D341Med (cell line): ENCODE measurements around the gene AGPAT3.

Experiments
- DNase-seq: peaks from one replicate; pipeline ENCODE4 v3.0.0; 2012; ENCODE audit warnings: low spot score

AGPAT3 gene

DNA sequence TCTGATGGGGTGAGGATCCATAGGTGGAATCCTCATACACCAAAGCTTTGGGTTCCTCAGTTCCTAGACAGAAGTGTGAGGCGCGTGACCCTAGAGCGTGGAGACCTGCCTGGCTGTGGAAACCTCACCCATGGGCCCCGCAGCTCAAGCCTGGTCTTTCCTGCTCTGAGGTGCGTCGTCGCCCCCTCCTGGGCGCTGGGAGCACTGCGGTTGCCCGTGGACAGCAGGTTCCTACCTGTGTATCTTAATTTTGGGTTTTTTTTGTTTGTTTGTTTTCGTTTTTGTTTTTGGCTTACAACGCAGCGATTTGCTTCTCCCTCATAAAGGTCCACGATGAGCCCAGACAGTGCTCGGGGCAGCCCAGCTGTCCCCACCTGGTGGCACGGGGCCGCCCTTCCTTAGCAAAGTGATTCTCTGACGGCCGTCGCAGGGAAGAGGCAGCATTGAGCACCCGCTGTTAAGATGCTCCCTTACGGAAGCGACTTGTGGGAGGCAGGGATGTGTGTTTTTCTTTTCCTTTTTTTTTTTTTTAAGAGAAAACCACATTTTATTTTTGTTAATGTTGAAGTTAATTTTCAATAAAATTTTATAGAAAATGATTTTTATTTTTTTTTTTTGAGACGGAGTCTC lies 110.6 kb downstream of the AGPAT3 start:
- DNase-seq, result peak; percentile 90

DNA sequence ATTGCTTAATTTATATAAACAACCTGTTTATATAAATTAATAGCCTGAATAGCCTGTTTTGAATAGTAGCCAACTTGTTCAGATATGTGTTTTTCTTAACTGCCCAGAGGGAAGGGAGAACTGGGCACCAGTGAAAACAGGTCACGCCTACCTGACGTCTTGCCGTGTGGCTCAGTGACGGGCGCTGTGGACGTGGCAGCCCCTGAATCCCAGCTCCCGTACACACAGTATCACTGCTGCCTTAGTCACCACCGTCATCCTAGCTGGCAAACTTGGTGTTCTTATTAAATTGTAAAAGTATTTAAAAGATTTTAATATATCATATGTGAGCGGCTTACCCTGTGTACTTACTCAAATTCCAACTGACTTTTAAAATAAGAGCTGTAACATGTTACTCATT lies 111.6 kb downstream of the AGPAT3 start:
- peak; percentile 71 for DNase-seq

DNA sequence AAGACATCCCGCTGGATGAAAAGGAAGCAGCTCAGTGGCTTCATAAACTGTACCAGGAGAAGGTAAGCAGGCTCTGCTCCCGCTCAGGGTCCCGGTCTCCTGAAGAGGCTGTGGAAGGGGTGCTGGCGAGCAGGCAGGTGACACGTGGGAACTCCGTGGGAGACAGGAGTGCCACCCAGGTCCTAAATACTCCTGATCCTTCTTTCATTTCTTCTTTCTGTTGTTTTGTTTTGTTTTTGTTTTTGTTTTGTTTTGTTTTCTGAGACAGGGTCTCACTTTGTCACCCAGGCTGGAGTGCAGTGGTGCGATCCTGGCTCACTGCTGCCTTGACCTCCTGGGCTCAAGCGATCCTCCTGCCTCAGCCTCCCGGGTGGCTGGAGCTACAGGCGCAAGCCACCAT lies 113.0 kb downstream of the AGPAT3 start:
- no peak for DNase-seq

DNA sequence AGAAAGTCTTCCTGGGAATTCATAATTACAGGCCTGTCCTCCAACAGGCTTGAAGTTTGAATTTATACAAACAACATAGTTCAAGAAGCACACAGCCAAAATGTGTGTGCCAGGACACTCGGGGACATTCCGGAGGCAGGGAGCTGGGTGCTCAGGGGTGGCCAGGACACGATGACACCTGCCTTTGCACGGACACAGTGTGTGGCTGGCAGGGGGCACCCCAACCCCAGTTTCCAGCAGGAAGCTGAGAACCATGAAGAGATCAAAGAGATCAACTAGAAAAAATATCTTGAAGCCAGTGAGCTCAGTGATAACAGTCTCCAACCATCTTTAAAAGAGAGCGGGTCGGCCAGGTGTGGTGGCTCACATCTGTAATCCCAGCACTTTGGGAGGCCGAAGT lies 114.6 kb downstream of the AGPAT3 start:
- DNase-seq, result no peak

DNA sequence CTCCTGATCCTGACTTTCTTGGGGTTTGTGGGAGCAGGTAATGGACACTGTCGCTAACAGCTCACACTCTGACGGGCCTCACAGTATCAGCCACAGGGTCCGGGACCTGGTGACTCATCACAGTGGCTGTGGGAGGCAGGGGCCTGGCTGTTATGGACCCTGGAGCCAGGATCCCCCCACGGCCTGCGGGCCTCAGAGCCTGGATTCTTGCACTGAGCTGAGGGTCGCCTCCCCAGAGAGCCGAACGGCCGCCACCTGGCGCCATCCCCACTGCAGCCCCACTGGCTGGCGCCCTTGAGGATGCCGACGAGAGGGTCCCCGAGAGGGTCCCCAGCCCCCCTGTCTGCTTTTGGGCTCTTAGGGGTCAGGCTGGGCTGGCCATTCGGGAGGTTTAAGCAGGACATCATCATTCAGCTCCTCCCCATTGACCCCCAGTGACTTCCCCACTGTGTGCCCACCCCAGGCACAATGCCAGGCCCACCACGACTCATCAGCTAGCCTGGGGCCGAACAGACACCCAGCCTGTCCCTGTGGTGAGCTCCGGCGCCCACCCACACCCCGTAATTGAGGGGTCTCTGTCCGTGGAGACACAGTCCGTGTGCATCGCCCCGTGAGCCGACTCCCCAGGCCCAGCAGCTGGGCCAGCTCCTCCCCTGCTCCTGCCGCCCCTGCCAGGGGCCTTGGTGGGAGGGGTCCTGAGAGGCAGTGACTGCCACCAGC lies 116.3 kb downstream of the AGPAT3 start:
- DNase-seq, result no peak

DNA sequence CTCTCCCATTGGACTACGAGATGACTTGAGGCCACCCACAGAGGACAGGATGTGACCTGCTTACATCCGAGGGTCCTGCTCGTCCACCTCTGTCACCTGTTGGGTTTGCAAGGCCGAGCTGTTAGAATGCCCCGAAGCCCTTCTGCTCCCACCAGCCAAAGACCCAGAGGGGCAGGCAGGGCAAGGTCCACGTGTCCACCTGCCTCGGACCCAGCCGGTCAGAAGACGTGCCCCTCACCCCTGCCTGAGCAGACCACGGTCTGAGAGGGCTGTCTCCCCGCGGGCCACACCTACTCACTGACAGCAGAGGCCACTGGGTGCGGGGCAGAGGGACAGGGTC lies 116.8 kb downstream of the AGPAT3 start:
- no peak for DNase-seq

DNA sequence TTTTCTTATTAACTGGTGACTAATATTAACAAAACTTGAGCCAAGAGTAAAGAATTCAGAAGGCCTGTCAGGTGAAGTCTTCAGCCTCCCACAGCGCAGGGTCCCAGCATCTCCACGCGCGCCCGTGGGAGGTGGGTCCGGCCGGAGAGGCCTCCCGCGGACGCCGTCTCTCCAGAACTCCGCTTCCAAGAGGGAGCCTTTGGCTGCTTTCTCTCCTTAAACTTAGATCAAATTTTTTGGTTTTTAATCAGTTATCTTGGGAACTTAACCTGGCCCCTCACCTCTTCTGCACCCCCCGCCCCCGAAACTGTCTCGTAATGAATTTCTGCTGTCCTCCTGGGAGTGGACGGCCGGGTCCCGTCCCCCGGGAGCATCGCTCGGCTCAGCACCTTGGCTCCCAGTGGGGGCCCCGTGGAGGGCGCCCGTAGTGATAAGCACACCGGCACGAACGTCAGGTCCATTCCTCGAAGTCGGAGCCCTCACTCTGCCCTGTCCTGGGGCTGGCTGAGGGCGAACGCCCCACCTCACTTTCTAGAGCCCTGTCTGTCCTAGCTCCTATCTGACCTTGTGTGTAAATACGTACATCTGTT lies 117.6 kb downstream of the AGPAT3 start:
- DNase-seq, result no peak

DNA sequence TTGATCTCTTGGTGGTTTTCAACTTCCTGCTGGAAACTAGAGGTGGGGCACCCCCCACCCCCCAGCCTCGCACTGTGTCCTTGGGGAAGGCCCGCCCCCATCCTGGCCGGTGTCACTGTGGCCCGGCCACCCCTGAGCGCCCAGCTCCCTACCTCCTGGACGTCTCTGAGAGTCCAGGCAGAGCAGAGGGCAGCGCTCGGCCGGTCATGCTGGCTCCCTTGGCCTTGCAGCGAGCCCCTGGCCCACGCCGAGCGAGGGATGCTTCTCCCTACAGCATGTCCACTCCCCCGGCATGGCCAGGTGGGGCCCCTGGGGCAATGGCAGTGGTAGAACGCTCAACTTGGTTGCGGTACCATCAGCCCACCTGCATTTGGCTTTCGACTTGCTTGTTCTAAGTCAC lies 118.4 kb downstream of the AGPAT3 start:
- DNase-seq, result no peak

DNA sequence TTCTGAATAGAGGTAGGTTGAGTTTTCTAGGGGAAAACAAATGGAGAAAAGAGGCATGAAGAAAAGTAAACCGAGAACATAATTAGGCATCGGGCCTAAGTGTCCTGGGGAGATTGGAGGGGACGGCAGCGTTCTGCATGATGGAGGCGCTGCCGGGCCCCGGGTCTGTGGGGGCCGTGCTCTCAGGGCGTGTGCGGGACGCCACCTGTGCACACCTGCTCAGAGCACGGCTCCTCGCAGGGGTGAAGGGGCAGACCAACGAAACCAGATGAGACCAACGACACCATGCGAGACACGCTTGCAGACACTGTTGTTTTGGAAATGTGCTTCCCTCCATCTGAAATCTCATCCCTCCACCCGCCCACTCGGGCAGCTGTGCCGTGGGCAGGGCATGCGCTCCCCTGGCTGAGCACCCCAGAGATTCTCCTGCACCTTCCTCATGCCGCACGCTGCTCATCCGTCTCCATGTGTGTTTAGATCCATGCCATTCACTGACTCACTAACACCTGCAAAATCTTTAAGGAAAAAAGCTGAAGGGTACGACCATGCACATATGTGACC lies 118.9 kb downstream of the AGPAT3 start:
- no peak for DNase-seq

DNA sequence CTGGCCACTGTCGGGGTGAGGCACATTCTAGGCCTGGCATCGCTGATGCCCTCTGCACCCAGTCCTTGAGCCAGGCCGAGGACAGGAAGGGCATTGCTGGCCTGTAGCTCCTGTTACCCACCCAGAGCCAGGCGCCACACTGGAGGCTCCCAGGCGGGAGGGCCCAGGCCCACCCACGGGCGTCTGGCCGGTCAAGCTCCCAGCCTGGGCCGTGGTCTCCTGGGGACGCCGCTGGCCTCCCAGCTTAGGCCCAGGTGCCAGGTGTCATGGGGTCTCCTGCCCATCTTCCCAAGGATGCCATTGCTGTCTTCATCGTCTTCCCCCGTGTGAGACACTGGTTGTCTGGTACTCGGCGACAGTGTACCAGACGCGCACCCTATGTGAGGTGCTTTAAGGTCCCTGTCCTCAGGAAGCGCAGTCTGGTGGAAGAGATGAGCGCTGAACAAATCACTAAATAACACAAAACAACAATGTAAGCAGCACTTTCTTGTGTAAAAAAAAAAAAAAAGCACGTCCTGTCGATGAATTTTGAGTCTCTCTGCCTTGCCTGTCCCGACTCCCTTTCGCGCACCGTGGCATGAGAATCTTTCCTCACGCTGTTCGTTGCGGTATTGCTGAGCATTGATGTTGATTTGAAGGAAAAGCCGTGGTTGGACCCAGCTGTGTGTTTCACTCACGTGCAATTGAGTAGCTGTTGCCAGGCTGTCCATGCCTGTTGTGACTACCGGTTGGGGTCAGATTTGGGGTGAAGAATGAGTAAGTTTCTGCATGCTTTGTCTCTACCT lies 120.1 kb downstream of the AGPAT3 start:
- no peak for DNase-seq

DNA sequence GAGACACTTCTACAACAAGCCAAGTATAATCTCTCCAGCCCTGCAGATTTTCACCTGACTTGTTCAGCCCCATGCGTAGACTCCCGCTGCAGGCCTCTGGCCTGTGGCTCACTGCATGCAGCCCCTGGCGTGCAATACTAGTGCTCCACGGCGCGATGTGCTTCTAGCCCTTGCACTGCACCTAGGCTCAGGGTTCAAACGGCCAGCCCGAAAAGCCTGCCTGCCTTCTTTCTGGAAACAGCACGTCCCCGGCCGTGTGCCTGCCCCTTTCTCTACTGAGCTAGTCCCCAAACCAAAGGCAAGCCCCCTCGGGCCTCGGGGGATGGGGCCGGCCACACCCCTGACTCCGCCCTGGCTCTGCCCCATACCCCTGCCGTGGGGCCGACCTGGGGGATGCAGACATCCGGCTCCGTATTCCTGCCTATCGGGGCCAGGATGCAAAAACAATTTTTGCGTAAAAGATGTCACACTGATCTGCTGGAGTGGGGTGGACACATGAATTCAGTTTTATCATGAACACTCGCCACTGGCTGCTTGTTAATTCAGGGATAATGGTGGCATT lies 120.7 kb downstream of the AGPAT3 start:
- peak; percentile 38 for DNase-seq

DNA sequence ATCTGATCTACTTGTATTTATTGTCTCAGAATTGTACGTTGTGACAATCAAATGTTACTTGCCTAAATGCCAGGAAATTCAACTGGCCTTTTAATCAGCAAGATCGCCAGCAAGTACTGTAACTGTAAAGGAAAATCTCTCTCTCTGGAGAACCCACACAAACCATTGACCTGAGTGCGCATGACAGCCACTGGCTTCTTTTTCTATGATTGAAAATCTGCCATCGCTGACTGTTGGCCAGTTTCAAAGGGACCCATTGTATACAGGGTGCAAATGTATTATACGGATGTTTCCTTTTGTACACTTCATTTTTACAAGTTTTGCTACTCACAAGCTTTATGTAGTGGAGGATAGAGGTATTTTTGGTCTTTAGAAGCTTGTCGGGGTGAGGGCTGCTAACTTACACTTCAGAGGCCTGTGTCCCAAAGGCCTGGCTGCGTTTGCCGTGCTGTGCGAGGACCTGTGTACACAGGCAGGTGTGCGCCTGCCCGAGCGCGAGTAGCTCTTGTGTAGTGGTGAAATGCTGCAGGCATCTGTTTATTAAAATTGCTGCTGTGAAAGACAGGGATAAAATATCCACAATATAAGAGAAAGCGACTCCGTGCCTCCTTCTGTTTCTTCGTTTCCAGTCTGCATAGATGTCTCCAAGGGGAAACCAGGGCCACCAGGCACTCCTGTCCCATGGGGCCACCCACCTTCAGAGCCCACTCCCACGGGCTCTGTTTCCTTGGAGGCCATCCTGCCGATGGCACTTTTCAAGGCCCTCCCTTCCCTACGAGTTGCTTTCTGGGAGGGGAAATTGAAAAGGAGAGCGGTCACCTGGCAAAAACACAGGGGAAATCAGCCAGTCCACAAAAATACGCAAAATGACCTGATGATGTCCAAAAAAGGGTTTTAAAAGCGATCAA lies 121.8 kb downstream of the AGPAT3 start:
- DNase-seq, result peak; percentile 20

DNA sequence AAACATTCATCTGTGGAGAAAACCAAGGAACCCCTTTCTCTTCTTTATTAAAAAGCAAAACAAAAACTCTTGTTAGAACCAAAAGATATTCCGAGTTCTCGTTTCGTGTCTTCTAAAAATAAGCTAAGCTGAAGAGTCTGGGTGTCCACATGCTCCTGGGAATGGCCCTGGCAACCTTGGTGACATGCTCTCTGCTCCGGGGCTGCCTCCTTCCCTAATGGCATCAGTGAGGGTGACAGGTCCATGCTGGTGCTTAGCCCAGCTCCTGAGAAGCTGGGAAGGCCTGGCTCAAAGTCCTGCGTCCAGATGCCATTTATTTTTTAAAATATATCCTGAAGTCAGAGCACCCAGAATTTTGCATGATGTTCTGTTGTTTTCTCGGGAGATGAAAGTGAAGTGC lies 122.5 kb downstream of the AGPAT3 start:
- peak; percentile 30 for DNase-seq

DNA sequence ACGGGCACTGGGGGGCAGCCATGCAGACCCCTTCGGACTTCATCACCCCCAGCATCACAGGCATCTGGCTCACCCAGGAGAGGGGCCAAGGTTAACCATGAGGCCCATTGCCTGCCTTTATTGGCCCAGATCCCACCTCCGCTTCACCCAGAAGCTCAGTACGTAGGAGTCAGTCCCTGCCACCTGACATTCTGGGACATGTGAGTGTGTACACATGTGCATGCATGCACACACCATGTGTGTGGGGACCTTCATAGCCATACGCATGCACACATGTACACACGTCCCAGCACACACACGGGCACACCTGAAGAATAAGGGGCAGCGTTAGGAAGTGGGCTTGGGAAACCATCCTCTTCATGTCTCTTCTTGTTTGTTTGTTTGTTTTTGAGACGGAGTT lies 123.0 kb downstream of the AGPAT3 start:
- no peak for DNase-seq

DNA sequence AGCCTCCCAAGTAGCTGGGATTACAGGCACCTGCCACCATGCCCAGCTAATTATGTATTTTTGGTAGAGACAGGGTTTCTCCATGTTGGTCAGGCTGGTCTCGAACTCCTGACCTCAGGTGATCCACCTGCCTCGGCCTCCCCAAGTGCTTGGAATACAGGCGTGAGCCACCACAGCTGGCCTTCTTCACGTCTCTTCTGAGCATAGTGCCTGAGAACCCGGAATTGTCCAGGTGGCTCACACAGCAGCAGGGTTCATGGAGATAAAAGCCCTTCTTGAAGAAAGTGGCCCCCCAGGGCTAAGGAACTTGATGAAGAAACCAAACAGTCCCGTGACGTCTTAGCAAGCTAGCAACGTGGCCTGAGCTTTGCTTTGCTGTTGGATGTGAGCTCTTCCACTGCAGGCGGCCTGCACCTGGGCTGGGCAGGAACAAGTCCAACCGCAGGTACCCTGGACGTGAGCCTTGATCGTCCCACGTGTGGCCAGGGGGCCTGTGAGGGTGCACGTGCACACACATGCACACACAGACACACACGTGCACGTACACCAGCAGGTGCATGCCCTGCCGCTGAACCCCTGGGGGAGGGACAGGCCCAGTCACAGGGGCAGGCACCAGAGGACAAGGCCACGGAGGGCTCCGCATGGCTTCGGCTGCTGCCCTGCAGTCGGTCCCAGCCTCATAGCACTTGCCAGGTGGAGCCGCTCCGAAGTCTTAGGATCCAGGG lies 123.6 kb downstream of the AGPAT3 start:
- DNase-seq, result no peak

DNA sequence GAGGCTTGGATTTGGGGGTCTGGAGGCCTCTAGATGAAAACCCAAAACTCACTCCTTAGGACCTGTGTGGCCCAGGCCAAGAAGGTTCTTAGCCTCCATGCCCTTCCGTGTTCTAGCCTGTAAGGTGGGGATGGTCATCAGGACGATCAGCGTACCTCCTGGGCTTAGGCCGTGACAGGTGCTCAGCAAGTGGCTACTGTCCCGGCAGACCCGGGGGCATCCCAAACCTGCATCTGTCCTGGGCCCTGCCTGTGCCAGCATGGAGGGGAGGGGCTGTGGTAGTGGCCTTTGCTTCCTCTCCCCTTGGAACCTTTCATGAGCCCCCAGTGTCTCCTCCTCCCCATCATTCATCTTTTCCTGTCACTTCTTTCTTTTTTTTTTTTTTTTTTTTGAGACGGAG lies 124.4 kb downstream of the AGPAT3 start:
- DNase-seq, result no peak

DNA sequence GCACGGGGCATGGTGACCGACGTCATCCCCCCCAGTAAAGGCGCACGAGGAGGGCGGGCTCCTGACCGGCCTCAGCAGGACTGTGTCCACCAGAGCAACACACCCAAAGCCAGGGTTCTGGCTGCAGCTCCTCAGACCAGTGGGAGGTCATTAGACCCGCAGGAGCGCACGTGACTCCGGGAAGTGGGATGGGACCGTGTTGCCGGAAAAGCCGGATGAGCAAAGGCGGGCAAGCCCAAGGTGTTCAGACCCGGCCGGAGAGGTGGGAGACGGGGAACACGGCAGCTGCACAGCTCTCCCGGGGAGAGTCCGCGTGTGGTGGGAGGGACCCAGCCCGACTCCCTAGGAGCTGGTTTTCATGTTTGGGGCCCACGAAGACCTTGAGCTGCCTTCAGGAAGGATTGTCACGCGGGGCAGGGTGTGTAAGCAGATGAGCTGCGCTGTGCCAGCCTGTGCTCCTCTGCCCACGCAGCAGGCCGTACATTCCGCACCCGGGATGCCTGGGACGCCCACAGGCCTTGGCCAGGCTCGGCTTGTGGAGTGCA lies 126.5 kb downstream of the AGPAT3 start:
- peak; percentile 32 for DNase-seq

DNA sequence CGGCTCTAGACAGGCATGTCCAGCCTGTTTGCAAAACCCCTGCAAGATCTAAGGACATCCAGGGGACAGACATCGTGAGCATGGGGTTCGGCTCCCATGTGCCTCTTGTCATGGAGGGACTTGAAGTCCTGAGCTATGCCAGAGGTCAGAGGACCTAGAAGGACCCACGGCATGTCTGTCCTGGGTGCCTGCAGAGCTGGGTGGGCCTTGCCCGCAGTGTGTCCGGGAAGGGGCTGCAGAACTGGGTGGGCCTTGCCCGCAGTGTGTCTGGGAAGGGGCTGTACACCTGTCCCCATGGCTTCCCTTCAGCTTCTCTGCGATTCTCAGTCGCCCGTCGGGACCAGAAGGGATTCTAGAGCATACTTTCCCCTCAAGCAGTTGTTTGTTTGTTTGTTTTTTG lies 127.1 kb downstream of the AGPAT3 start:
- DNase-seq, result peak; percentile 23

DNA sequence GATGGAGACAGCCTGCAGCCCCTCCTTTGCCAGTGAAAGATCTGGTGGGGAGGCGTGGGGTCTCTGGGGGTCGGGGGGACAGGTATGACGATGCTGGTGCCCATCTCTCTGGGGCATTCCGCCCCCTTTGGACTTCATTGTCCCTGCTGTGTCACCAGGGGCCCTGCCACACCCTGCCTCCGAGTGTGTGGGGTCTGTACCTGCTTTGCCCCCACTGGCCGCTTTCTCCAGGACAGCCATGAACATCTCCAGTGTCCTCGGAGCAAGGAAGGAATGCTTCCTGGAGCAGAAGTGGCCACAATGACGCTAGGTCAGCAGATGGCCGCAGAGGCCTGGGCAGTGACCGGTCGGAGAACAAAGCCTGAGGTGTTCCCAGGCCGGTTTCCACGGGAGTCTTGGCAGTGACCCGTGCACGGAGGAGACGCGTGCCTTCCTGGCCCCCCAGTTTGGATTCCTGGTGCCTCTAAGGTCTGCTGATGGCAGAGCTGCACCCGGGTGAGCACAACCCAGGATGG lies 128.5 kb downstream of the AGPAT3 start:
- no peak for DNase-seq

DNA sequence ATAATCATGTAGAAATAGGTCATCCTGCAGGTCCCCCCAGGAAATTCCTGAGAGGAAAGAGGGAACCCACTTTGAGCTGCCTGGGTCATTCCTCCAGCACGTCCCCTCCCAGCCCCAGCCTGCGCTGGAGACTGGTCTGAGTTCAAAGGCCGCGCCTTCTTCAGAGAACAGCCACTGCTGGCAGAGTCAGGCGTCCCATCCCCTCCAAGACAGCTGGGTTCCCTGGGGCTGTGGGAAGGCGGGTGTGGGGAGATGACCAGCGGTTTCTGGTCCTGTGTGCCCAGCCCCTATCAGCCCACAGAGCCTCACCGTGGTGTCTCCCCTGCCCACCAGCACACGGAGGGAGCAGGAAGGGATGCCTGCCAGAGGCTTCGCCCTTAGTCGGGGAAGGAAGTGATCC lies 129.1 kb downstream of the AGPAT3 start:
- no peak for DNase-seq
